ENCODE data around the gene MAPK8IP3.

Gene MAPK8IP3

GRCh38 chr16:1818204-1818872 lies 112.3 kb downstream of the MAPK8IP3 start:
- no peak for DNase-seq

- DNase-seq, result no peak
Measured at GRCh38 chr16:1818873-1819525, 113.0 kb downstream of the MAPK8IP3 start.

GRCh38 chr16:1819611-1820010 lies 113.6 kb downstream of the MAPK8IP3 start:
- DNase-seq, result no peak

Data from retina (tissue), 1 donor.